ENCODE data around the gene ARSB. TPM values are rescaled to one million over a fixed set of nuclear protein-coding genes. Genes with fewer than 3 reads are reported as not detected.

ARSB gene
- total and polyA plus RNA-seq, 8 donors, result 0.58 to 35.6 (median 7.6) TPM

- Histone ChIP-seq H3K9me3 (no peaks in the 10 kb centered on the region), H3K4me1 (peaks cover 0 to 6% (median 2%) of the 10 kb centered on the region in 4 donors), H3K4me3 (no peak overlapping the region), H3K27ac (no peak overlapping the region), H3K36me3 (no peaks in the 10 kb centered on the region), H3K27me3 (no peaks in the 10 kb centered on the region)
- intact Hi-C loops (cut with DNase I; ENCODE audit: low total_unique reads), result loop anchor here (10.0 kb wide), 1 partner anchor 274 kb away; no protein-coding TSS in a partner anchor
- no peak for DNase-seq
- TF ChIP-seq POLR2A (IDR thresholded peaks at IDR 0.05) (no peak), EP300 (IDR thresholded peaks at IDR 0.05) (no peak), POLR2AphosphoS5 (IDR thresholded peaks at IDR 0.05) (no peak), CTCF (IDR thresholded peaks at IDR 0.05) (no peak)
- 79 to 96% (median 92%) methylated on average over 6 of the region's 6 CpGs for WGBS, 5 donors
These were observed 176.7 kb downstream of the ARSB start for GRCh38 chr5:78808380-78808779.

GRCh38 chr5:78806544-78806943, 178.6 kb downstream of the ARSB start:
- peaks cover 0 to 7% (median 3%) of the 10 kb centered on the region in 4 donors for H3K4me1 ChIP-seq
- no peaks in the 10 kb centered on the region for H3K36me3 ChIP-seq
- 92 to 97% (median 93%) methylated on average over 8 of the region's 8 CpGs for WGBS, 5 donors
- H3K4me3 ChIP-seq, result no peak overlapping the region
- no peaks in the 10 kb centered on the region for H3K27me3 ChIP-seq
- no peak for DNase-seq
- no peak for TF ChIP-seq POLR2A (IDR thresholded peaks at IDR 0.05)
- no peak for TF ChIP-seq CTCF (IDR thresholded peaks at IDR 0.05)
- no peak for TF ChIP-seq POLR2AphosphoS5 (IDR thresholded peaks at IDR 0.05)
- intact Hi-C loops (cut with DNase I; ENCODE audit: low total_unique reads), result loop anchor here (10.0 kb wide), 1 partner anchor 272 kb away; no protein-coding TSS in a partner anchor
- H3K27ac ChIP-seq, result no peak overlapping the region
- H3K9me3 ChIP-seq, result no peaks in the 10 kb centered on the region

GRCh38 chr5:78805474-78806124, 179.5 kb downstream of the ARSB start:
- 91 to 98% (median 97%) methylated on average over 10 of the region's 10 CpGs for WGBS, 5 donors
- H3K4me1 ChIP-seq, result peaks cover 0 to 7% (median 3%) of the 10 kb centered on the region in 4 donors

GRCh38 chr5:78804995-78805394, 180.1 kb downstream of the ARSB start:
- Histone ChIP-seq H3K27me3 (no peaks in the 10 kb centered on the region), H3K4me3 (no peak overlapping the region), H3K4me1 (peaks cover 0 to 7% (median 3%) of the 10 kb centered on the region in 4 donors), H3K36me3 (no peaks in the 10 kb centered on the region), H3K9me3 (no peaks in the 10 kb centered on the region), H3K27ac (no peak overlapping the region)
- intact Hi-C loops (cut with DNase I; ENCODE audit: low total_unique reads), result loop anchor here (10.0 kb wide), 1 partner anchor 270 kb away; no protein-coding TSS in a partner anchor
- TF ChIP-seq CTCF (IDR thresholded peaks at IDR 0.05), result no peak
- TF ChIP-seq POLR2A (IDR thresholded peaks at IDR 0.05), result no peak
- no peak for TF ChIP-seq EP300 (IDR thresholded peaks at IDR 0.05)
- TF ChIP-seq POLR2AphosphoS5 (IDR thresholded peaks at IDR 0.05), result no peak
- no peak for DNase-seq
- 81 to 91% (median 90%) methylated on average over 6 of the region's 6 CpGs for WGBS, 5 donors

More at GRCh38 chr5:78805474-78806124, 179.5 kb downstream of the ARSB start:
- Histone ChIP-seq H3K36me3 (no peaks in the 10 kb centered on the region), H3K27me3 (no peaks in the 10 kb centered on the region), H3K9me3 (no peaks in the 10 kb centered on the region), H3K27ac (no peak overlapping the region), H3K4me3 (no peak overlapping the region)
- TF ChIP-seq POLR2A (IDR thresholded peaks at IDR 0.05) (no peak), EP300 (IDR thresholded peaks at IDR 0.05) (no peak), POLR2AphosphoS5 (IDR thresholded peaks at IDR 0.05) (no peak), CTCF (IDR thresholded peaks at IDR 0.05) (no peak)
- DNase-seq, result no peak
- intact Hi-C loops (cut with DNase I; ENCODE audit: low total_unique reads), result loop anchor here (10.0 kb wide), 1 partner anchor 271 kb away; no protein-coding TSS in a partner anchor
